GM08714 (cell line): ENCODE data around the gene CERT1.

Source experiments
- H3K4me3 ChIP-seq: fragments of 200-500 bp; sonication (Bioruptor generic); 2 replicates; pipeline ENCODE4 v1.5.1; 2014; ENCODE audit warnings: mild to moderate bottlenecking, low read length, inconsistent platforms
- ZNF274 ChIP-seq: IDR thresholded peaks from 2 replicates; pipeline ENCODE4 v1.6.1; 2012; ENCODE audit warnings: mild to moderate bottlenecking, low read depth, low read length

Gene CERT1

GRCh38 chr5:75471193-75471592 lies 40.2 kb downstream of the CERT1 start:
- no peak for TF ChIP-seq ZNF274
- H3K4me3 ChIP-seq: no peak overlapping the region

- no peak for TF ChIP-seq ZNF274
- H3K4me3 ChIP-seq: no peak overlapping the region
These were observed 42.4 kb downstream of the CERT1 start for GRCh38 chr5:75469017-75469416.

- no peak for TF ChIP-seq ZNF274
- H3K4me3 ChIP-seq: no peak overlapping the region
These were observed 42.8 kb downstream of the CERT1 start for GRCh38 chr5:75468593-75468992.

GRCh38 chr5:75466006-75466716 lies 45.3 kb downstream of the CERT1 start:
- no peak for TF ChIP-seq ZNF274
- no peak overlapping the region for H3K4me3 ChIP-seq

GRCh38 chr5:75465480-75465879 lies 45.9 kb downstream of the CERT1 start:
- TF ChIP-seq ZNF274: no peak
- H3K4me3 ChIP-seq: no peak overlapping the region

GRCh38 chr5:75463726-75464125 lies 47.7 kb downstream of the CERT1 start:
- no peak overlapping the region for H3K4me3 ChIP-seq
- TF ChIP-seq ZNF274: no peak

- no peak for TF ChIP-seq ZNF274
- H3K4me3 ChIP-seq: no peak overlapping the region
These were observed 49.8 kb downstream of the CERT1 start for GRCh38 chr5:75461679-75462078.

- H3K4me3 ChIP-seq: no peak overlapping the region
- no peak for TF ChIP-seq ZNF274
These were observed 50.4 kb downstream of the CERT1 start for GRCh38 chr5:75460942-75461610.

- H3K4me3 ChIP-seq: no peak overlapping the region
- TF ChIP-seq ZNF274: no peak
These were observed 50.9 kb downstream of the CERT1 start for GRCh38 chr5:75460532-75460931.

GRCh38 chr5:75457691-75458090 lies 53.7 kb downstream of the CERT1 start:
- H3K4me3 ChIP-seq: no peak overlapping the region
- TF ChIP-seq ZNF274: no peak

GRCh38 chr5:75457161-75457560 lies 54.3 kb downstream of the CERT1 start:
- no peak overlapping the region for H3K4me3 ChIP-seq
- no peak for TF ChIP-seq ZNF274

- H3K4me3 ChIP-seq: no peak overlapping the region
- no peak for TF ChIP-seq ZNF274
These were observed 61.4 kb downstream of the CERT1 start for GRCh38 chr5:75450069-75450468.

- no peak for TF ChIP-seq ZNF274
- no peak overlapping the region for H3K4me3 ChIP-seq
These were observed 65.4 kb downstream of the CERT1 start for GRCh38 chr5:75446068-75446467.

GRCh38 chr5:75441560-75441959 lies 69.9 kb downstream of the CERT1 start:
- no peak for TF ChIP-seq ZNF274
- H3K4me3 ChIP-seq: no peak overlapping the region

- TF ChIP-seq ZNF274: no peak
- no peak overlapping the region for H3K4me3 ChIP-seq
These were observed 72.2 kb downstream of the CERT1 start for GRCh38 chr5:75439276-75439675.
